Measurements from ENCODE around the gene NAB1. TPM values are rescaled to one million over a fixed set of nuclear protein-coding genes. Genes with fewer than 3 reads are reported as not detected.

NAB1 gene
- total RNA-seq, 1 donor from 2014 or later, result 95.7 TPM

DNA sequence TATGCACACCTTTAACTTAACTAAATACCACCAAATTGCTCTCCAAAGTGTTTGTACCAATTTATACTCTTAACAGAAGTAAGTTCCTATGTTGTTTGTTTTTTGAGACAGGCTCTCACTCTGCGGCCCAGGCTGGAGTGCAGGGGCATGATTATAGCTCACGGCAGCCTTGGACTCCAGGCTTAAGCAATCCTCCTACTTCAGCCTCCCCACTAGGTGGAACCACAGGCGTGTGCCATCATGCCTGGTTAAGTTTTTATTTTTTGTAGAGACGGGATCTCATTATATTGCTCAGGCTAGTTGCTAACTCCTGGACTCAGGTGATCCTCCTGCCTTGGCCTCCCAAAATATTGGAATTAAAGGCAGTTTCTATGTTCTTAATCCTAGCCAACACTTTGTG lies 13.1 kb upstream of the NAB1 start:
- intact Hi-C loops (cut with DNase I), result no loop called here
- ATAC-seq (no peak), DNase-seq (ENCODE audit: low spot score) (no peak)

DNA sequence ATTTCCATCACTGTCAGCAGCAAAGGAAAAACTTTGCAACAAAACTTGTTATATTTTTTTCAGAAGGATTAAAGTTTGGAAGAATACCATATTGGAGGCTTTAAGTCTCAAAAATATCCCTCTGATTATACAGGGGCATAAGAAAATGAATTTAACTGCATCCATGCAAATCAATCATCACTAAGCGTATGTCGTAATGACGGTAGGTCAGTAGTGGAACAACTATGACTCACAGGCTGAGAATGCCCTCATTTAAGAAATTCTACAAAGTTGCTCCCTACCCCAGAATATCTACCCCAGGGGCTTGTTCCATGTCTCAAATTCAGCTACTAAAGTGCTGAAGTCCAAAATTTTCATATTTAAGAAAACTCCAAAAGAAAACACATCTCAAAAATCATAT lies 12.5 kb upstream of the NAB1 start:
- ATAC-seq (peak; percentile 72), DNase-seq (ENCODE audit: low spot score) (no peak)
- intact Hi-C loops (cut with DNase I), result no loop called here

DNA sequence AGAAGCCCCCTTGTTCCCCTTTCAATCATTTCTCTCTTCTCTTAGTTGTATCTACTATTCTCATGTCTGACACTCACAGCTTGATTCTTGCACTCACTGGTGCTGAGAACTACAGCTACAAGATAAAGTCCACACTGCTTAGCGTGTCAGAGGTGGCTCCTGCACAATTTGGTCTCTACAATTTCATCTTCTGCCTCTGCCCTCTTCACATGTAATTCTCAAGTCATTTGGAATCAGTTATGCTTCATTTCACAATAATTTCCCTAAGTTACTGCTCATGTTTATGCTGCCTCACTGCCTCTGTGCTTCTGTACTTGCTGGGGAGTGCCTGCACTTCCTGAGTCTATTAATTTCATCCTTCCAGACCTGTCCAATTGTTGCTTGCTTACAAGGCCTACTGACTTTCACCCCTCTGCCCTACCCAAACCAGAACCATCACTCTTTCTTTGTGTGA lies 11.6 kb upstream of the NAB1 start:
- DNase-seq (ENCODE audit: low spot score) (no peak), ATAC-seq (peak; percentile 85)
- intact Hi-C loops (cut with DNase I), result no loop called here

DNA sequence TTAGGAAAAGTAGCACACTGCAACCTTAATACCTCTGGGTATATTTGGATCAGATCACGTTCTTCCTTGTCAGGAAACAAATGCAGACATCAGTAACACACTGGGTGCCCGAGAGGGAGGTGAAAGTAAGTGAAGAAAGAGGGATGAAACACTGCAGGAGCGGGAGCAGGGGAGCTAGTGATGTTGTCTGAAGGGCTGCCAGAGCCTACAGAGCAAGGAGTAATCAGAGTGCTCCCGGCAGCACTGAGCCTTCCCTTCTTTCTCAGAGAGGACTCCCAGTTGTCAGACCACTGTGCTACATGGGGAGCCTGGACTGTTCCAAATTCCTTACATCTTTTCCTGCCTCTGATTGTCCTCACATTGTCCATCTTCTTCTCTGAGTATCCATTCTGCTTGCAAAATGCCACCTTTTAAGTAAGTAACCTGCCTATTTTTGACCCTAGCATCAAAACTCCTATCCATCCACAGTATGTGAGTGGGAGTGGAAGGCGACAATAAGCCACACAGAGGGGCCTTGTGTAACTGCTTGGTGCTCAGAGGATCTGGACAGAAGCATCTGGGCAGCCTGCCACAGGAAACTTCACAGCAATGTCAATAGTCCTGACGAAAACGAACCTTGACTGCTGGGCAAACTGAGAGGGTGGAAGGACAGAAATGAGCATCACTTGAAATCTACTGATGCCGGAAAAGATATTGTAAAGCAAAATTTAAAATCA lies 10.8 kb upstream of the NAB1 start:
- ATAC-seq (peak; percentile 80), DNase-seq (ENCODE audit: low spot score) (peak; percentile 76)
- intact Hi-C loops (cut with DNase I), result no loop called here

DNA sequence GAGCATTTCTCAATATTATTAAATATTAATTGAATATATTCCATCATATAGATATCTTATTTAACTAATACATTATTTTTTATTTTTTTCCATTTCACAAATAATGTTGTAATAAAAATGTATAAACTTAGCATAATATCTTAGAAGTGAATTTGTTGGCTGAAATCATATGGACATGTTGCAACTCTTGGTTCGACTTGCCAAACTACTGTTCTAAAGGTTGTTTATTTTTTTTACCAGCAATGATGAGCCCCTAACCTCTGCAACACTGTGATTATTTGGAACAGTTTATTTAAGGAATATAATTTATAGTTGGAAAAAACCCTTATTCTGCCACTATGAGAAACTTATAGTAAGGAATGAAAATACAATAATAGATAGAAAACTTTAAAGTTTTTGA lies 8.8 kb upstream of the NAB1 start:
- intact Hi-C loops (cut with DNase I), result no loop called here
- ATAC-seq (no peak), DNase-seq (ENCODE audit: low spot score) (no peak)

DNA sequence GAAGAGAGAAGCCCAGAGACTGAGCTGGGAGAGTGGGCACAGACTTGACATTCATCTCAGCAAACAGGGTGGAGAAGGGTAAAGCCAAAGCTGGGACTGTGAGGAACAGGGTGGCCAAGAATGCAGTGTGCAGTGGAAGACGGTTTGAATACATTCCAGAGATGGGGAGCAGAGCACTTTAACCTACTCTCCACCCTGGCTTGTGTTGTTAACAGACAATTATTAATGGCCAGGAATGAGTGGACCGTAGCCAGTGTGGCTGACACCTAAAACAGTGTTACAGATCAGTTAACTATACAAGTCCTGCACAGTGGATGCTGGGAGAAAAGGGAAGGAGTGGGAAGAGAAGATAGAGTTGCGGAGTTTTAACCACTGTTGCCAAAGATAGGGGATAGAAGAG lies 7.4 kb upstream of the NAB1 start:
- intact Hi-C loops (cut with DNase I), result no loop called here
- DNase-seq (ENCODE audit: low spot score) (no peak), ATAC-seq (no peak)

DNA sequence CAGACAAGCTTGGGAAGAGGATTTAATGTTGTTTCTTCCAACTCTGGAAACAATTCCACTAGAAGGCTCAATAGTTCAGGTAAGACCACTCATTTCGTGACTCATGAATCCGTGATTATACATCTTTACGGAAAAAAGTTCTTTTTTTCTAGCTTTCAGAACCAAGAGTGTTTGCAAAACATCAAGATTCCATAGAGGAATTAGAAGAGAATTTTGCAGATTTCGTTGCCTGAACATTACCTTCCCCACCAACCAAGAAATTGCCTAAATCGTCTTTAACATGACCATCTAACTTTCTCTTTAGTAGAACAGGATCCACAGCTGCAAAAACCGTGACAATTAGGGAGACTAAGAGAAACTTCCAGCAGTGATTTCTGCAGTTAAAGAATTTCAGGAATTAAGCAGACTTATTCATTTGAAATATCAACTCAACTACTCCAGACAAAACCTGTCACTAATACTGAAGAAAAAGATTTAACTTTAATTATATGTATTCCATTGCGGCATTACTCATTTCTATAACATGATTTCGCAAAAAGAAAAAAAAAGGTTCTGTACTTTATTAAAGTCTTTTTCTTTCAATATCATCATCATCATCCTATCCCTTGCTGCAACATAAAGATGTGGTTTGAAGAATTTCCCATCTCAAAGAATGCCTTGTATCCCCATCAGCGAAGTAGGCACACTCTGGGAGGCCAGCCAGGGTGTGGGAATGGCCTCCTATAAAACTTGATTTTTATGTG lies 1.9 kb upstream of the NAB1 start:
- no peak for DNase-seq (ENCODE audit: low spot score)
- no peak for ATAC-seq
- intact Hi-C loops (cut with DNase I), result no loop called here

DNA sequence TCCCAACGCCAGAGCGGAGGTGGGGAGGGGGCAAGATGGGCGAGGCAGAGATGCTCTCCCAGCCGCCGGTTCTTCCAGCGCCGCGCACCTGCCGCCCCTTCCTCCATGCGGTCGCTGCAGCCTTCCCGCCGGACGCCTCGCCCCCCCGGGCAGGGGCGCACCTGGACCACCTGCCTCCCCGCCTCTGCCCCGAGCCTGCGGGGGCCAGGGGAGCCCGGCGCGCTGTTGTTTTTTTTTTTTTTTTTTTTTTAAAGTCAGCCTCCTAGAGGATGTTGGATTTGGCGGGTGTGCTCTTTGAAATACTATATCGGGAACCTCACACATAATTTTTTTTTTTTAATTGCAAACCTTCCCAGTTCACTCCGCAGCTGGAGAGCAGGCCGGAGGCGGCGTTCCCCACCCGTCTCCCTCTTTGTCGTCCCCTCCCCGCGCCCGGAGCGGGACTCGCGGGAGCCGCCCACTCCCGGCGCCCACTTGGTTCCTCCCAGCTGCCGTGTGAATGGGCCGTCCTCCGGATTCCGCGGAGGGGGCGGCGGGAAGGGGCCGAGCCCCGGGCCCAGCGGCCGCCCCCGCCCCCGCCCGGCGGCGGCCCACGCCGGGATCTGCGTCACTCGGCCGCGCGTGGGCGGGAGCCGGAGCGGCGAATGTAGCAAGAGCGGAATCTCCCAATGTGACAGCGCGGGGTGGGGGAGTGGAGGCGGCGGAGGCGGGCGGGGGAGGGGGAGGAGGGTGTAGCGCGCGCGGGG lies 421 bp upstream of the NAB1 start:
- DNase-seq (ENCODE audit: low spot score) (peak; percentile 94), ATAC-seq (peak; percentile 95)
- intact Hi-C loops (cut with DNase I), result no loop called here

DNA sequence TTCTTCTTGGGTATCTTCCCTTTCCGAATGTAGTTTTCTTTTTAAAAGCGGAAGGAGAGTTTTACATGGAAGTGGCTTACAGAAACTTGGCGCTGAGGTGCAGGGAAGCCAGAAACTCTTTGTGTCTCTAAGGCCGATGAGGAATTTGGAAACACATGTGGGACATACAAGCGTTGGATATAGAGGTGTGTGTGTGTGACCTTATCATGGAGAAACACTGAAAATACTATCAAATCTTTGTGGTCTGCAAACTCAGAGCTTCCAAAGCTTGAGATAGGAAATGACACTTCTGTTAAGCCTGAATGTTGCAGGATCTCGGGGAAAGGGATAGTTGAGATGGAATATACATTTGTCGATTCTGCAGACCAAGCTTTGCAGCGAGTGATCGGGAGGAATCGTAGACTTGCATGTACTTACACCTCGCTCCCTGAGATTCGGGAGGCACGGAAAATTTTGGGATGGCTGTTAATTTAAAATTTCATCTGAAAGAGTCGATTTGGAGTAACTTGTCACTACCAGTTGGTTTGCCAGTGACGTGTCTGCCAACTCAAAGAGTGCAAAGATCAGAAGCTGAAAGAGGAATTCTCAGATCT lies 1.0 kb downstream of the NAB1 start:
- ATAC-seq (no peak), DNase-seq (ENCODE audit: low spot score) (no peak)
- intact Hi-C loops (cut with DNase I), result loop anchor here (10.0 kb wide), 1 partner anchor 115 kb away; the partner anchor contains the start of gene NEMP2

DNA sequence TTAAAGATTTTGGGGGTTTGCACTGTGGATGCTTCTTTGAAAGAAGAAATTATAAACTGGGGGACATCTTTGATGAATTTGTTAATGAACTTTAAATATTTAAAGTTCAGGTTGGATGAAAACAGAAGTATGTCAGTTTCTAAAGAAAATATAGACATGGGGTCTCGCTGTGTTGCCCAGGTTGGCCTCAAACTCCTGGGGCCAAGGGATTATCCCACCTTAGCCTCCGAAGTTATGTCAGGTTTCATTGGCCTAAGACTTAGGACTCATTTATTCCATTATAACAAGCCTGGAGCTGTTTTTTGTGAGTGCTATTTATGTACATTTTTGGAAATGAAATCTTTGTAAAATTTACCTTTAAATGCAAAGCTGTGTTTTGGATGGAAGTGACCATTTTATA lies 2.5 kb downstream of the NAB1 start:
- ATAC-seq (no peak), DNase-seq (ENCODE audit: low spot score) (no peak)
- intact Hi-C loops (cut with DNase I), result loop anchor here (10.0 kb wide), 1 partner anchor 117 kb away; the partner anchor contains the start of gene NEMP2

DNA sequence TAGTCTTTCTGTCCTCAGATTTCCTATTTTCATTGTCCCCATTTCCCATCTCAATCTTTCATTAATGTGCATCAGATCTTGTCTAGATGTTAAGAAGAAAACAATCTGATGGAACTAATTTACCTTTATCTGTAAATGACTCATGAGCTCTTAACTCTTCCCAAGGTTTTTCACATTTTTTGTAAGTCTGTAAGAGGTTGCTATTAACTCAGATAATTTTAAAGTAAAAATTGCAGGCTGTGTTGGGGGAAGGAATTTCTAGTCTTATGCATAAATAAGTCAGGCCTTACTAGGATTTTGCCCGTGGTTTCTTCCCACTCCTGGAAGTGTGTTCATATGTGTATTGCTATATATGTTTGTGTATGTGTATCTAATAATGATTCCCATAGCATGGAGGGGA lies 4.3 kb downstream of the NAB1 start:
- DNase-seq (ENCODE audit: low spot score) (no peak), ATAC-seq (no peak)
- intact Hi-C loops (cut with DNase I), result loop anchor here (10.0 kb wide), 1 partner anchor 118 kb away; the partner anchor contains the start of gene NEMP2

DNA sequence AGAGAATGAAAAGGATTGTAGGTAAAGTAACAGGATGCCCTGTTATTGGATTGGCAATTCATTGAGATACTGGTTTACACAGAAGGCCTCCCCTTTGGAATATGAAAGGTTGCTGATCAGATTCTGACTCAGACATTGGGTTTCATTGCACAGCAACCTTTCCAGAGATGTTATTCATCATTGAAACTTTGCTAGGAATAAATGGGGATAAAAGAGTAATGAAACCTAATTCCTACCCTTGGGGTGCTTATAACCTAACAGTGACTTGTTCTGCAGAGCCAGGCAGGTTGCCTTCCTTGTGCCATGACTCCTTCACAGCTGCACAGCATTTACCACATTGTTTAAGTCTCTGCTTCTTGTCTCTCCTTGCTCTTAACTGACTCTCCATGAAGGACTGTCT lies 5.0 kb downstream of the NAB1 start:
- no peak for ATAC-seq
- intact Hi-C loops (cut with DNase I), result loop anchor here (10.0 kb wide), 1 partner anchor 119 kb away; the partner anchor contains the start of gene NEMP2
- DNase-seq (ENCODE audit: low spot score), result no peak

DNA sequence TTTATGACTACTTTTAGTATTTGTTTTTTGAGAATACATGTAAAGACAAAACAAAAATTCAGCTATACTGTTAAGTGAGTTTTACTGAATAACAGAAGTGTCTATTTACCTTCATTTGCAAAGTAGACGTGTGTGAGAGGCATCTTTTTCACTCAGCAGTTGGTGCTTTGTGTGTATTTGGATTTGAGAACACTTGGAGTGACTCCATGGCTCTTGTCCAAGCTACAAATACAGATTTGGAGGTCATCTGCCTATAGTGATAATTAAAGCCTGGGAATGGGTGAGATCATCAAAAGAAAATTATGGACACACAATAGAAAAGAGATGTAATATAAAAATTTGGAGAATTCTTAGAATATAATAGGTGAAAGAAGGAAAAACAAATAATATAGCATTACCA lies 6.2 kb downstream of the NAB1 start:
- intact Hi-C loops (cut with DNase I), result loop anchor here (10.0 kb wide), 1 partner anchor 120 kb away; the partner anchor contains the start of gene NEMP2
- no peak for ATAC-seq
- DNase-seq (ENCODE audit: low spot score), result no peak

DNA sequence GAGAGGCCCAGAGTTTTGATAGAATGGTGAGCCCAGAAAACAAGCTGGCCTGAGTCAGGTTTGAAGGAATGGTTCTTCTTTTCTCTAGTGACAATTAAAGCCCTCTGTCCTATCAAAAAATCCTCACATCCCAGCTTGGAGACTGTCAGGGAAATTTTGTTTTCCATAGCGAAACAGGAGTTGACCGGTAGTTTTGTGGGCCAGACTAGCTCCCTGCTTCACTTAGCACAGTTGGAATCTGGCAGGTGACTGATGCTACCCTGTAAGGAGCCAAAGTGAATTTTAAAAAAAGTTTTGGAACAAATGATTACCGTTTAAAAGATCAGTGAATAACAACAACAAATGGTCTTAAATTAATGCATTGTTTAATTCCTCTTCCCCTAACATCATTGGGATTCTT lies 6.7 kb downstream of the NAB1 start:
- peak; percentile 40 for ATAC-seq

DNA sequence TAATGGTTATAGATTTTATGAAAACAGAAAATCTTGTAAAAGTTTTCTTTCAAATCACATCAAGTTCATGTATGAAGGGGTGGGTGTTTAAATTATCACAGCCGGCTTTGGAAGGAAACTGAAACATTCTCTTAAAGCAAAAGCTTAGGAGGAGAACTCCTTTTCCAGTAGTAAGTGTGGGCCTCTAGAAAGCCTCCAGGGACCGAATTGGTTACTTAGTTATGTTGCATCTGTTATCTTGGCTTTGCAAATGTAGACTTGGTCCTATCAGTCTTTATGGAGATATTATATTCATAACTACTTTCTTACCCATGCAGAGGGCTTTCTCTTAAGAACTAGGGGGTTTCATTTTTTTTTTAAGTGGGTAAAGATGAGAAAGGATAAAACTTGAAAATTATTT lies 7.4 kb downstream of the NAB1 start:
- intact Hi-C loops (cut with DNase I), result loop anchor here (10.0 kb wide), 1 partner anchor 122 kb away; the partner anchor contains the start of gene NEMP2

More for the DNA sequence above, 6.7 kb downstream of the NAB1 start:
- DNase-seq (ENCODE audit: low spot score), result no peak
- intact Hi-C loops (cut with DNase I), result loop anchor here (10.0 kb wide), 1 partner anchor 121 kb away; the partner anchor contains the start of gene NEMP2

DNA sequence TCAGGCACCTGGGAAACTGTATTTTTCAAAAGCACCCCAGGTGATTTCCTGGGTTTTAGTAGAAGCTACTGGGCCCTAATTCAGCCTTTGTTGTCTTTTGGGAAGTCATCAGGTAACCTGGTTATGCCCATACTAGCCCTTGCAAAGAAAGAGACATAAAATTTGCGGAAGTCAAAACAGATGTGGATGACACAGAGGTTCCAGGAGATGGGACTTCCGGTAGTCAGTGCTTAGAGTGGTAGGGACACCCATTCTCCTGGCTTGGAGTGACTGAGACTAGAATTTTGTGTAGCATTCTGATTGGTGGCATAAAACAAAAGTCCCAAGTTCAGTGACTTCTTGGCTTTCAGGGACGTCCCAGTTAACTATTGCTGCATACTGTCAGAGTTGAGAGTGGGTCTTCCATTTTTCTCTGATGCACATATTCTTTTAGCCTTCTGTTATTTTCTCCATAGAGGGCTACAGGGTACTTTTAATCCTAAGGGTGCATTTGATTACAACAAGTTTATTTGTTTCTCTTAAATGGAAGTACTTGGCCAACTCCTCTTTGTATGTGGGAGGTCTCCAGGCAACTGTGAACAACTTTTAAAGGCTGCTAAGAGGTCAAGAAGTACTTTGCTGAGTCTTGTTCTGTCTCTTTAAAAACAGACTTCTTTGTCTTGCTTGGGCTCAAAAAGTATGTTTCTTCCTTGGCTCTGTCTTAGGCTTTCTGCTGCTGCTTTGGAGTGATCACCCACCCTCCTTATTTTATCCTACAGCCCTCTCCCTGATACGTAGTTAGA lies 8.8 kb downstream of the NAB1 start:
- DNase-seq (ENCODE audit: low spot score), result no peak
- intact Hi-C loops (cut with DNase I), result loop anchor here (10.0 kb wide), 1 partner anchor 123 kb away; the partner anchor contains the start of gene NEMP2
- ATAC-seq, result peak; percentile 80

More for the DNA sequence above, 7.4 kb downstream of the NAB1 start:
- ATAC-seq, result no peak
- no peak for DNase-seq (ENCODE audit: low spot score)

DNA sequence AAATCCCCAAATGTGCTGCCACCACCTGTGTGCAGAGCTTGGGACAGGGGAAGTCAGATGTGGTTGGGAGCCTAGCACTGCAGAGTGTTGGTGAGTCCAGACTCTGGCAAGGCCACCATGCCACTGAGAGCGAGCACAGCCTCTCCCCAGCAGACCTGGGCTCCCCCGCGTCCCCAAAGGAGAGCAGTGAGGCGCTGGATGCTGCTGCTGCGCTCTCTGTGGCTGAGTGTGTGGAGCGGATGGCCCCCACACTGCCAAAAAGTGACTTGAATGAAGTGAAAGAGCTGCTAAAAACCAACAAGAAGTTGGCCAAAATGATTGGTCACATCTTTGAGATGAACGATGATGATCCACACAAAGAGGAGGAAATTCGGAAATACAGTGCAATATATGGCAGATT lies 10.7 kb downstream of the NAB1 start:
- intact Hi-C loops (cut with DNase I), result loop anchor here (10.0 kb wide), 1 partner anchor 125 kb away; the partner anchor contains the start of gene NEMP2
- no peak for ATAC-seq
- DNase-seq (ENCODE audit: low spot score), result no peak

DNA sequence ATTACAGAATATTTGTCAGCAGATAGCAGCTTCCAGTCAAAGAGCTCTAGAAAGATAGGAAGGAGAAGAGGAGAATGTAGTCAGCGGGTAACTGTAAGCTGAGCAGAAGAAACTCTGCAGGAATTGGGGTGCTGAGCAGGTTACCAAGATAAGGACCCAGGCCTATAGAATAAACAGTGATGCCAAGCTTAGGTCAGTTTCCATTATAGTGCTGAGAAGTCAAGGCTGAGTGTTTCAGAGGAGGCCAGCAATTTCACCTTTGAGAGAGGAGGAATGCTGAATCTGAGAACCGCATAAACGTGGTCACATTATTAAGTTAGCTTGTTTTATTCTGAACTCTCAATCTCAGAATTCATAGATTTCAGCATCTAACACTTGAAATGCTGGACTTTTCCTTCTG lies 13.9 kb downstream of the NAB1 start:
- DNase-seq (ENCODE audit: low spot score), result no peak
- intact Hi-C loops (cut with DNase I), result no loop called here
- peak; percentile 21 for ATAC-seq

All from sciatic nerve (tissue), 2 donors.